Measurements from ENCODE around the gene ESR1. TPM values are rescaled to one million over a fixed set of nuclear protein-coding genes. Genes with fewer than 3 reads are reported as not detected.

The ESR1 gene
- total RNA-seq, 1 experiment from 2014 or later: not detected

GRCh38 chr6:152150196-152150595, 342.7 kb downstream of the ESR1 start:
- Histone ChIP-seq H2AFZ (ENCODE audit: low read length) (no peak overlapping the region), H3K14ac (ENCODE audit: insufficient read depth, low read length) (no peak overlapping the region), H3K18ac (ENCODE audit: insufficient read length, low read depth, low read length) (no peak overlapping the region), H2AK5ac (ENCODE audit: insufficient read length, low read length) (no peak overlapping the region), H3K23ac (ENCODE audit: insufficient read length, low read depth, low read length) (no peak overlapping the region), H2BK20ac (ENCODE audit: low read depth, low read length, poor library complexity, severe bottlenecking) (no peak overlapping the region), H3K79me2 (ENCODE audit: insufficient read depth, low read length) (no peaks in the 10 kb centered on the region), H2BK12ac (ENCODE audit: insufficient read length, low read depth, low read length) (no peak overlapping the region), H4K20me1 (ENCODE audit: control insufficient read depth, insufficient read depth, insufficient read length) (no peaks in the 10 kb centered on the region), H2BK5ac (ENCODE audit: insufficient read length, low read length) (no peak overlapping the region), H4K91ac (ENCODE audit: insufficient read length, low read depth, low read length) (no peak overlapping the region), H3K4me2 (ENCODE audit: insufficient read depth, insufficient read length, low read length) (no peak overlapping the region), H3K9me3 (ENCODE audit: control insufficient read depth, low read depth, low read length) (no peaks in the 10 kb centered on the region), H3K27me3 (ENCODE audit: insufficient read depth, low read length) (no peaks in the 10 kb centered on the region), H3K56ac (ENCODE audit: insufficient read length, low read depth, low read length) (no peak overlapping the region), H3K9ac (ENCODE audit: extremely low read depth, insufficient read length, low read length) (no peak overlapping the region), H3K4me1 (ENCODE audit: insufficient read depth, low read length) (no peaks in the 10 kb centered on the region), H3K23me2 (ENCODE audit: insufficient read length, low read depth, low read length, poor library complexity, severe bottlenecking) (no peaks in the 10 kb centered on the region), H3T11ph (ENCODE audit: low read length) (no peak overlapping the region), H4K8ac (replicated peaks; ENCODE audit: insufficient read length, low read depth, low read length) (no peak overlapping the region), H3K4ac (ENCODE audit: low read depth, low read length) (no peak overlapping the region), H2BK120ac (ENCODE audit: low read depth, low read length, poor library complexity, severe bottlenecking) (no peak overlapping the region), H4K5ac (ENCODE audit: insufficient read length, low read depth, low read length) (no peak overlapping the region), H3K79me1 (ENCODE audit: insufficient read depth, low read depth, low read length, poor library complexity, severe bottlenecking) (no peaks in the 10 kb centered on the region), H2BK15ac (ENCODE audit: low read depth, low read length) (no peak overlapping the region), H3K27ac (ENCODE audit: insufficient read length, low read depth, low read length) (no peak overlapping the region)
- TF ChIP-seq CTCF (conservative IDR thresholded peaks at IDR 0.05): no peak
- Mint-ChIP-seq H3K36me3 (ENCODE audit: insufficient read depth in 1 of 3, low read depth in 3 of 3) (no peaks in the 10 kb centered on the region), H3K27me3 (ENCODE audit: low read depth) (no peaks in the 10 kb centered on the region), H3K27ac (no peak overlapping the region), H3K9me3 (no peaks in the 10 kb centered on the region), H3K4me3 (no peak overlapping the region), H3K4me1 (peaks cover 4 to 7% of the 10 kb centered on the region in 2 experiments; a peak in 3 of 4 replicates)
- DNase-seq: no peak
- WGBS (ENCODE audit: extremely low coverage, insufficient read length, low lambda C conversion rate): no CpG with 5 or more reads among the region's 3 CpGs
